Neuronal stem cell (in vitro differentiated cells): Measurements from ENCODE around the gene TRIM66. TPM values are rescaled to one million over a fixed set of nuclear protein-coding genes. Genes with fewer than 3 reads are reported as not detected.
A peak's percentile ranks its signal among the peaks of the same experiment; 100 is the strongest.

Experiments used
- DNase-seq: peaks from one replicate; pipeline ENCODE4 v3.0.0-alpha.2; 2013; ENCODE audit warnings: low spot score
- H2AFZ ChIP-seq: one replicate; pipeline ENCODE4 v1.6.1; 2013; ENCODE audit warnings: mild to moderate bottlenecking, low read length, inconsistent platforms
- H2AK5ac ChIP-seq: 2 replicates; pipeline ENCODE4 v1.6.1; 2013; ENCODE audit warnings: low read depth, mild to moderate bottlenecking, inconsistent platforms, low read length, moderate library complexity, mixed read lengths
- H2BK120ac ChIP-seq: 2 replicates; pipeline ENCODE4 v1.6.1; 2013; ENCODE audit warnings: low read depth, mild to moderate bottlenecking, inconsistent platforms, low read length, moderate library complexity, mixed read lengths
- H2BK12ac ChIP-seq: one replicate; pipeline ENCODE4 v1.6.1; 2013; ENCODE audit warnings: low read length, inconsistent platforms
- H2BK15ac ChIP-seq: 2 replicates; pipeline ENCODE4 v1.6.1; 2013; ENCODE audit warnings: mild to moderate bottlenecking, low read length, inconsistent platforms, mixed read lengths
- H2BK5ac ChIP-seq: one replicate; pipeline ENCODE4 v1.6.1; 2013; ENCODE audit warnings: inconsistent platforms, mild to moderate bottlenecking, low read length, moderate library complexity
- H3K14ac ChIP-seq: one replicate; pipeline ENCODE4 v1.6.1; 2013; ENCODE audit warnings: low read length, inconsistent platforms
- H3K18ac ChIP-seq: 2 replicates; pipeline ENCODE4 v1.6.1; 2013; ENCODE audit warnings: low read length, inconsistent platforms
- H3K23ac ChIP-seq: 2 replicates; pipeline ENCODE4 v1.6.1; 2013; ENCODE audit warnings: low read depth, mild to moderate bottlenecking, mixed read lengths, low read length, inconsistent platforms; ENCODE audit not compliant: poor library complexity
- H3K27ac ChIP-seq: replicated peaks from 3 replicates; pipeline ENCODE4 v1.5.1; 2013; ENCODE audit warnings: low read length, inconsistent platforms
- H3K27me3 ChIP-seq, 3 experiments: 2 replicates each; pipeline ENCODE4 v1.6.1; 2013; ENCODE audit warnings: low read length in 3 of 3, mild to moderate bottlenecking in 2 of 3, inconsistent platforms in 1 of 3, low read depth in 1 of 3, mixed read lengths in 1 of 3, moderate library complexity in 1 of 3; ENCODE audit not compliant: control insufficient read depth in 3 of 3, insufficient read depth in 3 of 3
- H3K36me3 ChIP-seq, 2 donors: replicated peaks in 1 of 2; 2 replicates each; pipeline ENCODE4 v1.6.1; 2013; ENCODE audit warnings: low read length in 2 of 2; ENCODE audit not compliant: control insufficient read depth in 2 of 2, insufficient read depth in 2 of 2
- H3K4ac ChIP-seq: 2 replicates; pipeline ENCODE4 v1.6.1; 2013; ENCODE audit warnings: inconsistent platforms, mild to moderate bottlenecking, low read length, moderate library complexity
- H3K4me1 ChIP-seq, 2 donors: 1 replicate in 1 of 2; 2 replicates in 1 of 2; pipeline ENCODE4 v1.6.1; 2013; ENCODE audit warnings: low read length in 2 of 2, low read depth in 1 of 2; ENCODE audit not compliant: control insufficient read depth in 2 of 2, insufficient read depth in 1 of 2
- H3K4me2 ChIP-seq: one replicate; pipeline ENCODE4 v1.6.1; 2013; ENCODE audit warnings: mild to moderate bottlenecking, low read length, inconsistent platforms; ENCODE audit not compliant: insufficient read depth, poor library complexity, severe bottlenecking
- H3K4me3 ChIP-seq, 2 donors: 2 replicates each; pipeline ENCODE4 v1.5.1; 2013; ENCODE audit warnings: low read length in 2 of 2, mild to moderate bottlenecking in 2 of 2, inconsistent platforms in 1 of 2, moderate library complexity in 1 of 2
- H3K79me1 ChIP-seq: one replicate; pipeline ENCODE4 v1.6.1; 2013; ENCODE audit warnings: low read depth, mild to moderate bottlenecking, inconsistent platforms, low read length, moderate library complexity
- H3K9ac ChIP-seq: one replicate; pipeline ENCODE4 v1.6.1; 2013; ENCODE audit warnings: mild to moderate bottlenecking, low read depth, low read length, inconsistent platforms; ENCODE audit not compliant: poor library complexity
- H3K9me3 ChIP-seq, 2 donors: replicated peaks in 1 of 2; 2 replicates each; pipeline versions ENCODE3 to v1.6.1; 2013; ENCODE audit warnings: low read length in 2 of 2, mild to moderate bottlenecking in 2 of 2, inconsistent platforms in 1 of 2, low read depth in 1 of 2, mixed read lengths in 1 of 2, moderate library complexity in 1 of 2; ENCODE audit not compliant: control insufficient read depth in 2 of 2, insufficient read depth in 1 of 2
- H4K8ac ChIP-seq: one replicate; pipeline ENCODE4 v1.6.1; 2013; ENCODE audit warnings: low read depth, mild to moderate bottlenecking, inconsistent platforms, low read length, moderate library complexity
- H4K91ac ChIP-seq: one replicate; pipeline ENCODE4 v1.6.1; 2013; ENCODE audit warnings: low read length, low read depth, mild to moderate bottlenecking, inconsistent platforms; ENCODE audit not compliant: poor library complexity
- WGBS, 2 donors: extraction: QIAGEN DNeasy Blood & Tissue Kit; methylation state at CpG; one replicate each; pipeline ENCODE4 v1.1.7; 2013; ENCODE audit warnings: missing lambda C conversion rate in 2 of 2, mixed read lengths in 1 of 2; ENCODE audit not compliant: insufficient read length in 2 of 2, insufficient replicate concordance in 1 of 2; ENCODE audit errors: extremely low coverage in 2 of 2; 5-methylcytosine and 5-hydroxymethylcytosine counted together
- polyA plus RNA-seq, 2 experiments: library from polyadenylated mRNA; stranded (reverse); fragments of 200-250 nt; gene quantifications; one replicate each; pipeline ENCODE4 v1.2.3, GENCODE V29; 2013

TRIM66 gene, protein sequence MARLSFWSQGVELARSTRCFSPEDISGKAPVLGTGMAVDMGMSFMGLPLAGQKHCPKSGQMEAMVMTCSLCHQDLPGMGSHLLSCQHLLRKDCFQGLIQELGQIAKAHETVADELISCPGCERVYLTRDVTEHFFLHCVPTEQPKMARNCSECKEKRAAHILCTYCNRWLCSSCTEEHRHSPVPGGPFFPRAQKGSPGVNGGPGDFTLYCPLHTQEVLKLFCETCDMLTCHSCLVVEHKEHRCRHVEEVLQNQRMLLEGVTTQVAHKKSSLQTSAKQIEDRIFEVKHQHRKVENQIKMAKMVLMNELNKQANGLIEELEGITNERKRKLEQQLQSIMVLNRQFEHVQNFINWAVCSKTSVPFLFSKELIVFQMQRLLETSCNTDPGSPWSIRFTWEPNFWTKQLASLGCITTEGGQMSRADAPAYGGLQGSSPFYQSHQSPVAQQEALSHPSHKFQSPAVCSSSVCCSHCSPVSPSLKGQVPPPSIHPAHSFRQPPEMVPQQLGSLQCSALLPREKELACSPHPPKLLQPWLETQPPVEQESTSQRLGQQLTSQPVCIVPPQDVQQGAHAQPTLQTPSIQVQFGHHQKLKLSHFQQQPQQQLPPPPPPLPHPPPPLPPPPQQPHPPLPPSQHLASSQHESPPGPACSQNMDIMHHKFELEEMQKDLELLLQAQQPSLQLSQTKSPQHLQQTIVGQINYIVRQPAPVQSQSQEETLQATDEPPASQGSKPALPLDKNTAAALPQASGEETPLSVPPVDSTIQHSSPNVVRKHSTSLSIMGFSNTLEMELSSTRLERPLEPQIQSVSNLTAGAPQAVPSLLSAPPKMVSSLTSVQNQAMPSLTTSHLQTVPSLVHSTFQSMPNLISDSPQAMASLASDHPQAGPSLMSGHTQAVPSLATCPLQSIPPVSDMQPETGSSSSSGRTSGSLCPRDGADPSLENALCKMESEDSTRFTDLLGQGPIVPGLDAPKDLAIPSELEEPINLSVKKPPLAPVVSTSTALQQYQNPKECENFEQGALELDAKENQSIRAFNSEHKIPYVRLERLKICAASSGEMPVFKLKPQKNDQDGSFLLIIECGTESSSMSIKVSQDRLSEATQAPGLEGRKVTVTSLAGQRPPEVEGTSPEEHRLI (N-terminal part only)
- polyA plus RNA-seq (2013, experiment 1 of 2) = 1.3 TPM
- 1.3 TPM for polyA plus RNA-seq (2013, experiment 2 of 2)

GRCh38 chr11:8682303-8683114, at the start of gene TRIM66, which contains the start of gene RPL27A:
Gene TRIM66 (minus strand): TSS chr11:8682665. CDS start chr11:8672274, 10,391 bp downstream.
Gene RPL27A (plus strand): TSS chr11:8682792. CDS start chr11:8682814, 22 bp downstream.
- peaks cover 7 to 15% of the 10 kb centered on the region in 2 donors for H3K4me1 ChIP-seq
- H2AK5ac ChIP-seq = peak within 1 kb of the TSS; percentile 77
- H2BK15ac ChIP-seq = peak within 1 kb of the TSS; percentile 81
- H3K14ac ChIP-seq = peak within 1 kb of the TSS; percentile 77
- H3K9ac ChIP-seq = peak within 1 kb of the TSS; percentile 98
- H2BK5ac ChIP-seq = peak within 1 kb of the TSS; percentile 75
- H3K27ac ChIP-seq = peak within 1 kb of the TSS; percentile 97
- peak within 1 kb of the TSS; percentile 50 for H4K91ac ChIP-seq
- H2AFZ ChIP-seq = peak within 1 kb of the TSS; percentile 88
- WGBS, 2 donors = no CpG with 5 or more reads among the region's 67 CpGs
- H3K27me3 ChIP-seq = no peaks in the 10 kb centered on the region
- peak within 1 kb of the TSS; percentile 88 for H3K4me2 ChIP-seq
- H3K79me1 ChIP-seq = peaks cover 9% of the 10 kb centered on the region
- H2BK120ac ChIP-seq = no peak within 1 kb of the TSS
- no peak within 1 kb of the TSS for H4K8ac ChIP-seq
- peak within 1 kb of the TSS; percentile 98 for H3K23ac ChIP-seq
- peak within 1 kb of the TSS; percentile 92 to 98 for H3K4me3 ChIP-seq
- DNase-seq = peak; percentile 95
- peak within 1 kb of the TSS; percentile 98 for H3K18ac ChIP-seq
- peak within 1 kb of the TSS; percentile 8 for H3K4ac ChIP-seq
- H2BK12ac ChIP-seq = no peak within 1 kb of the TSS
- H3K36me3 ChIP-seq = peaks cover 18 to 42% of the 10 kb centered on the region in 2 donors
- H3K9me3 ChIP-seq = no peaks in the 10 kb centered on the region

DNA sequence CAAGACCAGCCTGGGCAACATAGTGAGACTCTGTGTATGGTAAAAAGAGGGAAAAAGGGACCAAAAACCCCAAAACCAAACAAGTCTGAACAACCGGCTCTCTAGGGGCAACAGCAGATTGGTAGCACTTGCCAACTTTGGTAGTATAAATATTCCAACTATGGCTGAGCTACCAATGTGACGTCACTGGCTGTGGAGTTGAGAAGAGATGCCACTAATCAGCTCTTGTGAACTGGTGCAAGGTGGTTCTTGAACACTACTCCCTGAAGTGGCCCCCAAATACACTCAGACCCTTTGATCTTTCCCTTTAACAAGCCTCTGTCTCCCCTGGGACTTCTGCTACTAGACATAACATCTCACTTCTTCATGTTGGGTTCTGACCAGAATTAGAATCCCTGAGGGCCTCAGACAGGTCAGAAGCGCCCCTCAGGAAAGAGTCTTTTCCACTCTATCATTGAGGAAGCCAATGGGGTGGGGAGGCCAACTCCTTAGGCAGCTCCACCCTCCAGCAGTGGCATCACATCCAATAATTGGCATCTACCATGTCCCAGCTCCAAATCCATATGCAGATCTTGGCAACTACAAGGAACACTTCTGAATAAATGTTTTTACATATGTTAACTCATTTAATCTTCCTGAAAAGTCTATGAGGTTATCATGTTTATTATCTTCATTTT, 49.3 kb upstream of the TRIM66 start:
- no CpG with 5 or more reads among the region's 3 CpGs for WGBS, 2 donors
- H2AFZ ChIP-seq = no peak overlapping the region
- no peak overlapping the region for H2BK5ac ChIP-seq
- no peaks in the 10 kb centered on the region for H3K27me3 ChIP-seq
- H3K9me3 ChIP-seq = no peaks in the 10 kb centered on the region
- H2BK12ac ChIP-seq = no peak overlapping the region
- H2BK15ac ChIP-seq = no peak overlapping the region
- H3K4me1 ChIP-seq = peaks cover 0 to 2% of the 10 kb centered on the region in 2 donors
- H3K36me3 ChIP-seq = peaks cover 13 to 62% of the 10 kb centered on the region in 2 donors
- no peak overlapping the region for H3K27ac ChIP-seq
- no peak overlapping the region for H3K18ac ChIP-seq
- H2BK120ac ChIP-seq = no peak overlapping the region
- H3K4me2 ChIP-seq = no peak overlapping the region
- no peak overlapping the region for H4K8ac ChIP-seq
- DNase-seq = no peak
- no peak overlapping the region for H4K91ac ChIP-seq
- no peak overlapping the region for H2AK5ac ChIP-seq
- no peak overlapping the region for H3K9ac ChIP-seq
- no peak overlapping the region for H3K4ac ChIP-seq
- H3K14ac ChIP-seq = no peak overlapping the region
- H3K23ac ChIP-seq = no peak overlapping the region
- no peak overlapping the region for H3K4me3 ChIP-seq
- H3K79me1 ChIP-seq = peaks cover 5% of the 10 kb centered on the region

DNA sequence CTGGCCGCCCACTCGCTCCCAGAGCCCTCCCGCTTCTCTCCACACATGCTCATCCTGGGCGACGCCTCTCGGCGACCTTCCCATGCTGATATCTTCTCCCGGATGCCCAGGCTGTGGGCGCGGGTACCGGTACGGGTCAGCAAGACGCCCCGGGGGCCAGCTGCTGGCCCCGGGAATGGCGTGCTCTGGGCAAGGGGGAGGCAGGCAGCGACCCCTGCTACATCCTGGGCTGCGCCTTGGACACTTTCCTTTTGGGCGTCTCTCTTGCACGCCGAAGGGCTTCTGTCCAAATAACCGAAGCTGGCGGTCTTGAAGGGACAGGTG, 48.2 kb upstream of the TRIM66 start:
- no peak for DNase-seq
- no peak overlapping the region for H2AFZ ChIP-seq
- H2BK12ac ChIP-seq = no peak overlapping the region
- H4K91ac ChIP-seq = no peak overlapping the region
- WGBS, 2 donors = no CpG with 5 or more reads among the region's 23 CpGs
- no peak overlapping the region for H3K4ac ChIP-seq
- no peak overlapping the region for H2BK5ac ChIP-seq
- peaks cover 4% of the 10 kb centered on the region for H3K79me1 ChIP-seq
- no peak overlapping the region for H3K18ac ChIP-seq
- H3K4me3 ChIP-seq = no peak overlapping the region
- H3K4me1 ChIP-seq = peaks cover 0 to 2% of the 10 kb centered on the region in 2 donors
- no peak overlapping the region for H3K27ac ChIP-seq
- no peak overlapping the region for H4K8ac ChIP-seq
- H2BK120ac ChIP-seq = no peak overlapping the region
- peaks cover 20 to 70% of the 10 kb centered on the region in 2 donors for H3K36me3 ChIP-seq
- H3K9me3 ChIP-seq = no peaks in the 10 kb centered on the region
- H3K4me2 ChIP-seq = no peak overlapping the region
- H3K23ac ChIP-seq = no peak overlapping the region
- no peak overlapping the region for H3K9ac ChIP-seq
- no peaks in the 10 kb centered on the region for H3K27me3 ChIP-seq
- peak overlapping the region; percentile 43 for H3K14ac ChIP-seq
- H2BK15ac ChIP-seq = no peak overlapping the region
- H2AK5ac ChIP-seq = no peak overlapping the region
